GM12878 (cell line): ENCODE measurements around the gene ANO4. TPM values are rescaled to one million over a fixed set of nuclear protein-coding genes. Genes with fewer than 3 reads are reported as not detected.

Experiments
- ATAC-seq: fragments of 200-7000 bp; cut with Tn5 transposase; 3 replicates; pipeline ENCODE4 v1.9.1; 2020; ENCODE audit warnings: mild to moderate bottlenecking, moderate library complexity
- BruUV-seq: library from RNA; stranded (reverse); fragments of 400-500 nt; replicated peaks from 2 replicates; lab custom pipeline; 2021; lab: Mats Ljungman, UMichigan
- CTCF ChIA-PET: fragments of 300-600 bp; sonication (Branson Sonifier 250); formaldehyde crosslinking; extraction: SDS; loops from one replicate; lab custom pipeline; 2021; ENCODE audit warnings: inconsistent platforms; lab: Yijun Ruan, JAX
- POLR2A ChIA-PET: fragments of 350-600 bp; formaldehyde crosslinking; extraction: SDS; loops from one replicate; lab custom pipeline; 2021; ENCODE audit warnings: inconsistent platforms; lab: Charles Lee
- RAD21 ChIA-PET: fragments of 300-600 bp; sonication (Branson Sonifier 250); formaldehyde crosslinking; loops from one replicate; lab custom pipeline; 2023; ENCODE audit warnings: antibody characterized with exemption; ENCODE audit not compliant: unreplicated experiment; lab: Charles Lee
- SMC1A ChIA-PET: fragments of 300-600 bp; sonication (Branson Sonifier 250); formaldehyde crosslinking; loops from one replicate; lab custom pipeline; 2023; ENCODE audit not compliant: unreplicated experiment, uncharacterized antibody; lab: Charles Lee
- DNase-seq: peaks from one replicate; pipeline ENCODE4 v3.0.0-alpha.2; 2011; ENCODE audit warnings: low read depth, low spot score
- FAIRE-seq: peaks from 3 replicates; lab custom pipeline; 2011; peaks lifted over from hg19 to GRCh38; lab: Jason Lieb, UNC
- H2AFZ ChIP-seq: 2 replicates; pipeline ENCODE4 v1.6.0; 2011; ENCODE audit warnings: low read depth, low read length, control low read depth; ENCODE audit not compliant: control insufficient read depth
- H3K27ac ChIP-seq: 2 replicates; pipeline ENCODE4 v1.5.1; 2011; ENCODE audit warnings: control low read depth; ENCODE audit not compliant: control insufficient read depth, insufficient read depth
- H3K27me3 ChIP-seq, 2 experiments: replicated peaks in 1 of 2; 2 replicates each; pipeline versions ENCODE4 v1.6.0 to v1.6.1; 2011; ENCODE audit warnings: low read length in 1 of 2; ENCODE audit not compliant: control insufficient read depth in 2 of 2, insufficient read depth in 2 of 2
- H3K36me3 ChIP-seq, 2 experiments: 2 replicates each; pipeline ENCODE4 v1.5.1; 2011; ENCODE audit warnings: low read length in 1 of 2; ENCODE audit not compliant: control insufficient read depth in 2 of 2, insufficient read depth in 2 of 2
- H3K4me1 ChIP-seq: 2 replicates; pipeline ENCODE4 v1.6.1; 2011; ENCODE audit warnings: mild to moderate bottlenecking, low read length, moderate library complexity, mixed read lengths; ENCODE audit not compliant: control insufficient read depth, insufficient read depth
- H3K4me2 ChIP-seq: 2 replicates; pipeline ENCODE4 v1.6.0; 2011; ENCODE audit warnings: control low read depth; ENCODE audit not compliant: control insufficient read depth, insufficient read depth
- H3K4me3 ChIP-seq: fragments of 200-600 bp; sonication (generic); 2 replicates; pipeline ENCODE4 v1.5.1; 2016
- H3K79me2 ChIP-seq: 2 replicates; pipeline ENCODE4 v1.6.0; 2011; ENCODE audit warnings: low read length; ENCODE audit not compliant: control insufficient read depth, insufficient read depth
- H3K9ac ChIP-seq: 2 replicates; pipeline ENCODE4 v1.8.0; 2011; ENCODE audit warnings: low read length, control low read depth, mixed read lengths; ENCODE audit not compliant: control insufficient read depth, insufficient read depth
- H3K9me3 ChIP-seq: replicated peaks from 3 replicates; pipeline ENCODE4 v1.5.1; 2011; ENCODE audit warnings: mild to moderate bottlenecking, low read length; ENCODE audit not compliant: control insufficient read depth, insufficient read depth
- H4K20me1 ChIP-seq: 2 replicates; pipeline ENCODE4 v1.6.0; 2011; ENCODE audit not compliant: control insufficient read depth, insufficient read depth
- ASH2L ChIP-seq: fragments of 300-600, 200-600 bp; sonication (generic); IDR thresholded peaks from 2 replicates; pipeline ENCODE4 v1.6.1; 2017; ENCODE audit warnings: low read depth, mild to moderate bottlenecking, borderline replicate concordance
- BCL11A ChIP-seq: IDR thresholded peaks from 2 replicates; pipeline ENCODE4 v1.6.1; 2011; ENCODE audit warnings: low read depth, low read length
- CREM ChIP-seq: IDR thresholded peaks from 2 replicates; pipeline ENCODE4 v1.6.1; 2014; ENCODE audit warnings: antibody characterized with exemption, low read depth
- EP300 ChIP-seq, 2 experiments: fragments of 150-350 bp in 1 of 2; IDR thresholded peaks; 2 replicates each; pipeline ENCODE4 v1.6.1; 2011 to 2012; ENCODE audit warnings: low read depth in 2 of 2, low read length in 2 of 2, borderline replicate concordance in 1 of 2, improper control_type of control experiment in 1 of 2, inconsistent platforms in 1 of 2; ENCODE audit not compliant: control insufficient read depth in 1 of 2
- GATAD2B ChIP-seq: fragments of 450-650 bp; conservative IDR thresholded peaks from 2 replicates; pipeline ENCODE4 v1.6.1; 2017; ENCODE audit warnings: low read depth, mild to moderate bottlenecking, moderate library complexity
- HDAC6 ChIP-seq: fragments of 200-600 bp; sonication (generic); IDR thresholded peaks from one replicate; pipeline ENCODE4 v1.8.0; 2017; ENCODE audit warnings: antibody characterized with exemption; ENCODE audit not compliant: unreplicated experiment
- NFYA ChIP-seq: IDR thresholded peaks from 2 replicates; pipeline ENCODE4 v1.6.1; 2011; ENCODE audit warnings: low read depth, mild to moderate bottlenecking, low read length, improper control_type of control experiment, borderline replicate concordance
- PML ChIP-seq: IDR thresholded peaks from 2 replicates; pipeline ENCODE4 v1.6.1; 2012; ENCODE audit warnings: low read length, inconsistent platforms
- RFX5 ChIP-seq: IDR thresholded peaks from 2 replicates; pipeline ENCODE4 v1.6.1; 2011; ENCODE audit warnings: low read depth, low read length, improper control_type of control experiment
- ZBTB33 ChIP-seq: fragments of 450-650 bp; IDR thresholded peaks from 2 replicates; pipeline ENCODE4 v1.6.1; 2017; ENCODE audit warnings: mild to moderate bottlenecking
- WGBS: methylation state at CpG from one replicate; pipeline ENCODE4 v1.1.6; 2016; ENCODE audit warnings: low lambda C conversion rate; ENCODE audit not compliant: insufficient replicate concordance, insufficient coverage; ENCODE audit errors: missing lambda C conversion rate; 5-methylcytosine and 5-hydroxymethylcytosine counted together
- in situ Hi-C: fragments of 300-500 bp; cut with MboI; formaldehyde crosslinking; loops from 9 replicates; pipeline ENCODE4 v1.14.3; 2018; ENCODE audit warnings: mixed read lengths
- intact Hi-C: fragments of 100-400 bp; cut with micrococcal nuclease; formaldehyde crosslinking; loops from one replicate; pipeline ENCODE4 v1.14.2; 2022; ENCODE audit not compliant: unreplicated experiment
- polyA plus RNA-seq, 11 experiments: library from polyadenylated mRNA; depleted of rRNA in 4 of 11; unstranded in 6 of 11; stranded (reverse) in 5 of 11; fragments of >200 nt; fragmentation: Nextera tagmentation in 4 of 11; fragmentation: Illumina TruSeq in 1 of 11; extraction: Ambion mirVana in 4 of 11; extraction: Trizol in 1 of 11; gene quantifications; 1 replicate in 1 of 11; 2 replicates in 10 of 11; pipeline versions ENCODE4 v1.2.1 to v1.2.3, GENCODE V29; 2011 to 2016; ENCODE audit warnings: inconsistent platforms in 2 of 11, missing spikeins in 2 of 11, low read depth in 1 of 11
- total RNA-seq, 4 experiments: library from RNA; depleted of rRNA in 3 of 4; stranded (reverse); fragments of >200 nt in 3 of 4; fragmentation: Illumina TruSeq in 1 of 4; extraction: Trizol in 1 of 4; gene quantifications; 2 replicates each; pipeline versions ENCODE4 v1.2.1 to v1.2.3, GENCODE V29; 2013 to 2021
- TF ChIP-seq, protein P1 (sequence below): fragments of 450-650 bp; conservative IDR thresholded peaks from 2 replicates; pipeline ENCODE4 v1.6.1; 2017; ENCODE audit warnings: mild to moderate bottlenecking, moderate library complexity
- TF ChIP-seq, protein P2 (sequence below): fragments of 450-650 bp; IDR thresholded peaks from 2 replicates; pipeline ENCODE4 v1.6.1; 2017; ENCODE audit warnings: mild to moderate bottlenecking, moderate library complexity

ANO4 gene
- total and polyA plus RNA-seq, 10 of the 15 experiments (the other 5 are each of a cell fraction or from before 2014, with no cell fraction given): not detected

- TF ChIP-seq, protein P1, sequence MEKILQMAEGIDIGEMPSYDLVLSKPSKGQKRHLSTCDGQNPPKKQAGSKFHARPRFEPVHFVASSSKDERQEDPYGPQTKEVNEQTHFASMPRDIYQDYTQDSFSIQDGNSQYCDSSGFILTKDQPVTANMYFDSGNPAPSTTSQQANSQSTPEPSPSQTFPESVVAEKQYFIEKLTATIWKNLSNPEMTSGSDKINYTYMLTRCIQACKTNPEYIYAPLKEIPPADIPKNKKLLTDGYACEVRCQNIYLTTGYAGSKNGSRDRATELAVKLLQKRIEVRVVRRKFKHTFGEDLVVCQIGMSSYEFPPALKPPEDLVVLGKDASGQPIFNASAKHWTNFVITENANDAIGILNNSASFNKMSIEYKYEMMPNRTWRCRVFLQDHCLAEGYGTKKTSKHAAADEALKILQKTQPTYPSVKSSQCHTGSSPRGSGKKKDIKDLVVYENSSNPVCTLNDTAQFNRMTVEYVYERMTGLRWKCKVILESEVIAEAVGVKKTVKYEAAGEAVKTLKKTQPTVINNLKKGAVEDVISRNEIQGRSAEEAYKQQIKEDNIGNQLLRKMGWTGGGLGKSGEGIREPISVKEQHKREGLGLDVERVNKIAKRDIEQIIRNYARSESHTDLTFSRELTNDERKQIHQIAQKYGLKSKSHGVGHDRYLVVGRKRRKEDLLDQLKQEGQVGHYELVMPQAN: no peak
- TF ChIP-seq BCL11A: no peak
- no peak for TF ChIP-seq CREM
Measured at GRCh38 chr12:101019201-101019600, 224.6 kb downstream of the ANO4 start (continued).

DNA sequence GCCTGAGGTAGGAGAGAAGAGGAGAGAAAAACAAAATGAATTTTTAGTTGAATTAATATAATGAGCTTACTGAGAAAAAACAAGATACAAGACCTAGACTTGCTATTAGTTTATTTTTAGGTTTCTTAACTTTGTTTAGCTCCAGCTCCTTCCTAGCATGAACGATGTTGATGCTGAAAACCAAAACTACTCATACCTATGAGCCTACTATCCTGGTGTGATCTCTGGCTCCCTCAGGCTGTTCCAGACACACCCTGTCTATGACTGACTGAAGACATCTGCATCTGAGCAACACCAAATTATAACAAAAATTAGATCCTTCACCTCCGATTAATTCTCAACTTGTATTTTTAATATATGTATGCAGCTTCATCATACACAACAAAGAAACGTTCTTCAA, 225.1 kb downstream of the ANO4 start:
- H3K4me1 ChIP-seq: no peaks in the 10 kb centered on the region
- H3K36me3 ChIP-seq: no peaks in the 10 kb centered on the region
- H4K20me1 ChIP-seq: no peaks in the 10 kb centered on the region
- DNase-seq (no peak), ATAC-seq (no peak), FAIRE-seq (no peak)
- CTCF ChIA-PET: interaction anchor here (0.6 kb wide), 1 partner anchor 1691 kb away, joined by 3 read pairs; no protein-coding TSS in a partner anchor
- SMC1A ChIA-PET: interaction anchor here (1.0 to 1.1 kb wide), 2 partner anchors 9 to 42 kb away, joined by 3 read pairs; no protein-coding TSS in a partner anchor
- no peak overlapping the region for H3K4me2 ChIP-seq
- RAD21 ChIA-PET: no interaction called here
- no peak overlapping the region for H2AFZ ChIP-seq
- H3K4me3 ChIP-seq: no peak overlapping the region
- no peak overlapping the region for H3K9ac ChIP-seq
- intact Hi-C loops: no loop called here
- BruUV-seq: no TSS peak
- H3K27ac ChIP-seq: no peak overlapping the region
- H3K79me2 ChIP-seq: no peaks in the 10 kb centered on the region
- in situ Hi-C loops: no loop called here
- no peaks in the 10 kb centered on the region; the same call in 2 of the 3 replicates for H3K9me3 ChIP-seq
- no peaks in the 10 kb centered on the region for H3K27me3 ChIP-seq
- POLR2A ChIA-PET: no interaction called here
- WGBS: 9% methylated on average over 3 of the region's 3 CpGs
- TF ChIP-seq ZBTB33: no peak
- TF ChIP-seq, protein P2, sequence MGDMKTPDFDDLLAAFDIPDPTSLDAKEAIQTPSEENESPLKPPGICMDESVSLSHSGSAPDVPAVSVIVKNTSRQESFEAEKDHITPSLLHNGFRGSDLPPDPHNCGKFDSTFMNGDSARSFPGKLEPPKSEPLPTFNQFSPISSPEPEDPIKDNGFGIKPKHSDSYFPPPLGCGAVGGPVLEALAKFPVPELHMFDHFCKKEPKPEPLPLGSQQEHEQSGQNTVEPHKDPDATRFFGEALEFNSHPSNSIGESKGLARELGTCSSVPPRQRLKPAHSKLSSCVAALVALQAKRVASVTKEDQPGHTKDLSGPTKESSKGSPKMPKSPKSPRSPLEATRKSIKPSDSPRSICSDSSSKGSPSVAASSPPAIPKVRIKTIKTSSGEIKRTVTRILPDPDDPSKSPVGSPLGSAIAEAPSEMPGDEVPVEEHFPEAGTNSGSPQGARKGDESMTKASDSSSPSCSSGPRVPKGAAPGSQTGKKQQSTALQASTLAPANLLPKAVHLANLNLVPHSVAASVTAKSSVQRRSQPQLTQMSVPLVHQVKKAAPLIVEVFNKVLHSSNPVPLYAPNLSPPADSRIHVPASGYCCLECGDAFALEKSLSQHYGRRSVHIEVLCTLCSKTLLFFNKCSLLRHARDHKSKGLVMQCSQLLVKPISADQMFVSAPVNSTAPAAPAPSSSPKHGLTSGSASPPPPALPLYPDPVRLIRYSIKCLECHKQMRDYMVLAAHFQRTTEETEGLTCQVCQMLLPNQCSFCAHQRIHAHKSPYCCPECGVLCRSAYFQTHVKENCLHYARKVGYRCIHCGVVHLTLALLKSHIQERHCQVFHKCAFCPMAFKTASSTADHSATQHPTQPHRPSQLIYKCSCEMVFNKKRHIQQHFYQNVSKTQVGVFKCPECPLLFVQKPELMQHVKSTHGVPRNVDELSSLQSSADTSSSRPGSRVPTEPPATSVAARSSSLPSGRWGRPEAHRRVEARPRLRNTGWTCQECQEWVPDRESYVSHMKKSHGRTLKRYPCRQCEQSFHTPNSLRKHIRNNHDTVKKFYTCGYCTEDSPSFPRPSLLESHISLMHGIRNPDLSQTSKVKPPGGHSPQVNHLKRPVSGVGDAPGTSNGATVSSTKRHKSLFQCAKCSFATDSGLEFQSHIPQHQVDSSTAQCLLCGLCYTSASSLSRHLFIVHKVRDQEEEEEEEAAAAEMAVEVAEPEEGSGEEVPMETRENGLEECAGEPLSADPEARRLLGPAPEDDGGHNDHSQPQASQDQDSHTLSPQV: no peak
- no peak for TF ChIP-seq HDAC6
- TF ChIP-seq RFX5: no peak
- no peak for TF ChIP-seq NFYA
- TF ChIP-seq ASH2L: no peak
- no peak for TF ChIP-seq GATAD2B
- TF ChIP-seq EP300 (IDR thresholded peaks at IDR 0.05; ENCODE audit: borderline replicate concordance in 1 of 2, control insufficient read depth in 1 of 2, low read depth in 2 of 2, low read length in 2 of 2): no peak
- TF ChIP-seq PML: no peak
